ENCODE data around the gene LIMCH1.

The LIMCH1 gene

GRCh38 chr4:41597494-41597893 lies 59.5 kb downstream of the LIMCH1 start:
- Histone ChIP-seq H3F3A (ENCODE audit: control insufficient read depth, insufficient read depth) (no peaks in the 10 kb centered on the region), H3K9me3 (ENCODE audit: control insufficient read depth, insufficient read depth, low read length) (no peaks in the 10 kb centered on the region)

GRCh38 chr4:41598580-41598979 lies 60.6 kb downstream of the LIMCH1 start:
- peaks cover 20% of the 10 kb centered on the region for H3K27me3 ChIP-seq (ENCODE audit: control insufficient read depth, low read length)
- H3K27ac ChIP-seq (ENCODE audit: low read depth, low read length): no peak overlapping the region
- no peaks in the 10 kb centered on the region for H3K79me2 ChIP-seq (ENCODE audit: control insufficient read depth, low read length)
- TF ChIP-seq, protein P1, sequence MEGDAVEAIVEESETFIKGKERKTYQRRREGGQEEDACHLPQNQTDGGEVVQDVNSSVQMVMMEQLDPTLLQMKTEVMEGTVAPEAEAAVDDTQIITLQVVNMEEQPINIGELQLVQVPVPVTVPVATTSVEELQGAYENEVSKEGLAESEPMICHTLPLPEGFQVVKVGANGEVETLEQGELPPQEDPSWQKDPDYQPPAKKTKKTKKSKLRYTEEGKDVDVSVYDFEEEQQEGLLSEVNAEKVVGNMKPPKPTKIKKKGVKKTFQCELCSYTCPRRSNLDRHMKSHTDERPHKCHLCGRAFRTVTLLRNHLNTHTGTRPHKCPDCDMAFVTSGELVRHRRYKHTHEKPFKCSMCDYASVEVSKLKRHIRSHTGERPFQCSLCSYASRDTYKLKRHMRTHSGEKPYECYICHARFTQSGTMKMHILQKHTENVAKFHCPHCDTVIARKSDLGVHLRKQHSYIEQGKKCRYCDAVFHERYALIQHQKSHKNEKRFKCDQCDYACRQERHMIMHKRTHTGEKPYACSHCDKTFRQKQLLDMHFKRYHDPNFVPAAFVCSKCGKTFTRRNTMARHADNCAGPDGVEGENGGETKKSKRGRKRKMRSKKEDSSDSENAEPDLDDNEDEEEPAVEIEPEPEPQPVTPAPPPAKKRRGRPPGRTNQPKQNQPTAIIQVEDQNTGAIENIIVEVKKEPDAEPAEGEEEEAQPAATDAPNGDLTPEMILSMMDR (IDR thresholded peaks at IDR 0.05; ENCODE audit: low read depth, low read length, poor library complexity, severe bottlenecking): no peak
- TF ChIP-seq EZH2phosphoT487 (IDR thresholded peaks at IDR 0.05; ENCODE audit: borderline replicate concordance, low read length): no peak
- H3K4me3 ChIP-seq (ENCODE audit: low read length): no peak overlapping the region
- no peak overlapping the region for H3K4me2 ChIP-seq (ENCODE audit: low read length)
- H4K20me1 ChIP-seq (ENCODE audit: control insufficient read depth, insufficient read depth, low read depth, low read length): no peaks in the 10 kb centered on the region
- H3K9me3 ChIP-seq (ENCODE audit: control insufficient read depth, insufficient read depth, low read length): no peaks in the 10 kb centered on the region
- no peaks in the 10 kb centered on the region for H3K9me2 ChIP-seq (replicated peaks; ENCODE audit: control insufficient read depth, low read length)
- no peaks in the 10 kb centered on the region for H3F3A ChIP-seq (ENCODE audit: control insufficient read depth, insufficient read depth)
- no peaks in the 10 kb centered on the region for H3K36me3 ChIP-seq (ENCODE audit: control insufficient read depth, low read length)
- no peaks in the 10 kb centered on the region for H3K4me1 ChIP-seq (ENCODE audit: control insufficient read depth, low read length)

More at GRCh38 chr4:41597494-41597893, 59.5 kb downstream of the LIMCH1 start:
- H3K79me2 ChIP-seq (ENCODE audit: control insufficient read depth, low read length): no peaks in the 10 kb centered on the region
- no peak overlapping the region for H3K4me3 ChIP-seq (ENCODE audit: low read length)
- peaks cover 23% of the 10 kb centered on the region for H3K27me3 ChIP-seq (ENCODE audit: control insufficient read depth, low read length)
- H4K20me1 ChIP-seq (ENCODE audit: control insufficient read depth, insufficient read depth, low read depth, low read length): no peaks in the 10 kb centered on the region
- TF ChIP-seq, protein P1 (IDR thresholded peaks at IDR 0.05; ENCODE audit: low read depth, low read length, poor library complexity, severe bottlenecking): no peak
- TF ChIP-seq EZH2phosphoT487 (IDR thresholded peaks at IDR 0.05; ENCODE audit: borderline replicate concordance, low read length): no peak
- no peaks in the 10 kb centered on the region for H3K36me3 ChIP-seq (ENCODE audit: control insufficient read depth, low read length)
- no peak overlapping the region for H3K27ac ChIP-seq (ENCODE audit: low read depth, low read length)
- H3K4me2 ChIP-seq (ENCODE audit: low read length): no peak overlapping the region
- H3K4me1 ChIP-seq (ENCODE audit: control insufficient read depth, low read length): no peaks in the 10 kb centered on the region
- H3K9me2 ChIP-seq (replicated peaks; ENCODE audit: control insufficient read depth, low read length): no peaks in the 10 kb centered on the region

- TF ChIP-seq, protein P1 (IDR thresholded peaks at IDR 0.05; ENCODE audit: low read depth, low read length, poor library complexity, severe bottlenecking): no peak
- no peak for TF ChIP-seq EZH2phosphoT487 (IDR thresholded peaks at IDR 0.05; ENCODE audit: borderline replicate concordance, low read length)
- Histone ChIP-seq H3K4me1 (ENCODE audit: control insufficient read depth, low read length) (no peaks in the 10 kb centered on the region), H4K20me1 (ENCODE audit: control insufficient read depth, insufficient read depth, low read depth, low read length) (no peaks in the 10 kb centered on the region), H3K27me3 (ENCODE audit: control insufficient read depth, low read length) (peaks cover 20% of the 10 kb centered on the region), H3K4me2 (ENCODE audit: low read length) (no peak overlapping the region), H3K79me2 (ENCODE audit: control insufficient read depth, low read length) (no peaks in the 10 kb centered on the region), H3K9me2 (replicated peaks; ENCODE audit: control insufficient read depth, low read length) (no peaks in the 10 kb centered on the region), H3K9me3 (ENCODE audit: control insufficient read depth, insufficient read depth, low read length) (no peaks in the 10 kb centered on the region), H3F3A (ENCODE audit: control insufficient read depth, insufficient read depth) (no peaks in the 10 kb centered on the region), H3K36me3 (ENCODE audit: control insufficient read depth, low read length) (no peaks in the 10 kb centered on the region), H3K4me3 (ENCODE audit: low read length) (no peak overlapping the region), H3K27ac (ENCODE audit: low read depth, low read length) (no peak overlapping the region)
Measured at GRCh38 chr4:41599192-41599786, 61.3 kb downstream of the LIMCH1 start.

Measured in DOHH2 (cell line).